Colonic mucosa (tissue), 4 donors: ENCODE results near the gene DMD. TPM values are rescaled to one million over a fixed set of nuclear protein-coding genes. Genes with fewer than 3 reads are reported as not detected.

Experiments
- DNase-seq: peaks from one replicate; pipeline ENCODE4 v3.0.0-alpha.2; 2020
- H3K27ac ChIP-seq: fragments of 200-600 bp; one replicate; pipeline ENCODE4 v1.8.0; 2021
- H3K27me3 ChIP-seq: fragments of 200-600 bp; one replicate; pipeline ENCODE4 v1.8.0; 2021
- H3K36me3 ChIP-seq: fragments of 200-600 bp; one replicate; pipeline ENCODE4 v1.8.0; 2021
- H3K4me1 ChIP-seq: fragments of 200-600 bp; one replicate; pipeline ENCODE4 v1.8.0; 2021; ENCODE audit warnings: mild to moderate bottlenecking
- H3K4me3 ChIP-seq: fragments of 200-600 bp; one replicate; pipeline ENCODE4 v1.8.0; 2021
- H3K9ac ChIP-seq, 2 donors: one replicate each; pipeline ENCODE4 v1.7.0; 2013; ENCODE audit warnings: control low read depth in 2 of 2, low read depth in 2 of 2, low read length in 2 of 2
- H3K9me3 ChIP-seq: fragments of 200-600 bp; one replicate; pipeline ENCODE4 v1.8.0; 2021
- CTCF ChIP-seq: fragments of 200-600 bp; IDR thresholded peaks from one replicate; pipeline ENCODE4 v1.8.0; 2022; ENCODE audit warnings: antibody characterized with exemption, mild to moderate bottlenecking
- intact Hi-C: fragments of 100-400 bp; cut with DNase I; formaldehyde crosslinking; loops from one replicate; pipeline ENCODE4 v1.14.1; 2022
- total RNA-seq, 2 donors: library from RNA; stranded (reverse); fragmentation: NEBNext Ultra II Directional in 1 of 2; extraction: Animal tissue kit (Norgen Biotek cat#: 25700) in 1 of 2; gene quantifications; one replicate each; pipeline ENCODE4 v1.2.1, GENCODE V29; 2021
- donor health status: healthy.
- donor health status: DM: no; HTN: no; CAD: no.
- donor health status: DM: no; HTN: no; CAD: no.

Gene DMD
- total RNA-seq, 2 donors from 2014 or later = 7.3 to 24.5 TPM

- H3K27me3 ChIP-seq = no peaks in the 10 kb centered on the region
- no peak overlapping the region for H3K4me3 ChIP-seq
- no peaks in the 10 kb centered on the region for H3K9me3 ChIP-seq
- no peak overlapping the region for H3K27ac ChIP-seq
- no peaks in the 10 kb centered on the region for H3K36me3 ChIP-seq
- no peaks in the 10 kb centered on the region for H3K4me1 ChIP-seq
- H3K9ac ChIP-seq = no peak overlapping the region
- intact Hi-C loops = no loop called here
- DNase-seq = no peak
- no peak for TF ChIP-seq CTCF
These were observed 369.3 kb downstream of the DMD start for GRCh38 chrX:32842053-32842452.

GRCh38 chrX:32839781-32840180 lies 371.6 kb downstream of the DMD start:
- Histone ChIP-seq H3K36me3 (no peaks in the 10 kb centered on the region), H3K4me1 (no peaks in the 10 kb centered on the region), H3K27me3 (no peaks in the 10 kb centered on the region), H3K27ac (no peak overlapping the region), H3K9me3 (no peaks in the 10 kb centered on the region), H3K9ac (no peak overlapping the region), H3K4me3 (no peak overlapping the region)
- TF ChIP-seq CTCF = no peak
- no peak for DNase-seq
- intact Hi-C loops = no loop called here

GRCh38 chrX:32825009-32825408 lies 386.3 kb downstream of the DMD start:
- no peaks in the 10 kb centered on the region for H3K27me3 ChIP-seq
- intact Hi-C loops = no loop called here
- H3K36me3 ChIP-seq = no peaks in the 10 kb centered on the region
- H3K4me1 ChIP-seq = no peaks in the 10 kb centered on the region
- no peaks in the 10 kb centered on the region for H3K9me3 ChIP-seq
- no peak for TF ChIP-seq CTCF
- DNase-seq = no peak
- no peak overlapping the region for H3K27ac ChIP-seq
- no peak overlapping the region for H3K4me3 ChIP-seq
- H3K9ac ChIP-seq = no peak overlapping the region

- no peak for DNase-seq
- no peak for TF ChIP-seq CTCF
- Histone ChIP-seq H3K4me3 (no peak overlapping the region), H3K9me3 (no peaks in the 10 kb centered on the region), H3K36me3 (no peaks in the 10 kb centered on the region), H3K4me1 (no peaks in the 10 kb centered on the region), H3K9ac (no peak overlapping the region), H3K27ac (no peak overlapping the region), H3K27me3 (no peaks in the 10 kb centered on the region)
- intact Hi-C loops = no loop called here
These were observed 407.3 kb downstream of the DMD start for GRCh38 chrX:32804034-32804433.

- intact Hi-C loops = no loop called here
- H3K27me3 ChIP-seq = no peaks in the 10 kb centered on the region
- no peak overlapping the region for H3K27ac ChIP-seq
- no peaks in the 10 kb centered on the region for H3K9me3 ChIP-seq
- DNase-seq = no peak
- no peaks in the 10 kb centered on the region for H3K4me1 ChIP-seq
- no peak overlapping the region for H3K9ac ChIP-seq
- TF ChIP-seq CTCF = no peak
- H3K4me3 ChIP-seq = no peak overlapping the region
- no peaks in the 10 kb centered on the region for H3K36me3 ChIP-seq
These were observed 412.4 kb downstream of the DMD start for GRCh38 chrX:32798990-32799389.

- Histone ChIP-seq H3K4me3 (no peak overlapping the region), H3K9me3 (no peaks in the 10 kb centered on the region), H3K36me3 (no peaks in the 10 kb centered on the region), H3K27ac (no peak overlapping the region), H3K27me3 (no peaks in the 10 kb centered on the region), H3K4me1 (no peaks in the 10 kb centered on the region), H3K9ac (no peak overlapping the region)
- intact Hi-C loops = no loop called here
- TF ChIP-seq CTCF = no peak
- no peak for DNase-seq
These were observed 422.4 kb downstream of the DMD start for GRCh38 chrX:32788936-32789335.
